NCI-H2029 (cell line): ENCODE results near the gene CLEC4F.

Experiments
- DNase-seq: peaks from one replicate; lab custom pipeline; 2025; lab: John Stamatoyannopoulos, UW

CLEC4F gene

GRCh38 chr2:70820499-70820898 lies at the start of gene CLEC4F:
Gene CLEC4F, minus strand, starts transcription at chr2:70820599. Its CDS starts 76 bp downstream, at chr2:70820523.
- no peak for DNase-seq

- no peak for DNase-seq
Observed at GRCh38 chr2:70868970-70869369, 48.6 kb upstream of the CLEC4F start.

- DNase-seq: peak; percentile 47
Observed at GRCh38 chr2:70861777-70862625, 41.6 kb upstream of the CLEC4F start.

GRCh38 chr2:70855667-70856066 lies 35.3 kb upstream of the CLEC4F start:
- DNase-seq: no peak

GRCh38 chr2:70854411-70854810 lies 34.0 kb upstream of the CLEC4F start:
- DNase-seq: no peak

- no peak for DNase-seq
Observed at GRCh38 chr2:70852824-70853223, 32.4 kb upstream of the CLEC4F start.

- DNase-seq: no peak
Observed at GRCh38 chr2:70851704-70852103, 31.3 kb upstream of the CLEC4F start.

- no peak for DNase-seq
Observed at GRCh38 chr2:70850925-70851324, 30.5 kb upstream of the CLEC4F start.

- DNase-seq: no peak
Observed at GRCh38 chr2:70842401-70842800, 22.0 kb upstream of the CLEC4F start.

- DNase-seq: no peak
Observed at GRCh38 chr2:70837980-70838925, 17.9 kb upstream of the CLEC4F start.

- peak; percentile 62 for DNase-seq
Observed at GRCh38 chr2:70835643-70836042, 15.2 kb upstream of the CLEC4F start, which contains the start of gene CD207. Gene CD207, minus strand, starts transcription at chr2:70835816. Its CDS starts 40 bp downstream, at chr2:70835776.

- no peak for DNase-seq
Observed at GRCh38 chr2:70834881-70835280, 14.5 kb upstream of the CLEC4F start.

GRCh38 chr2:70834106-70834505 lies 13.7 kb upstream of the CLEC4F start:
- DNase-seq: no peak

- no peak for DNase-seq
Observed at GRCh38 chr2:70833246-70833645, 12.8 kb upstream of the CLEC4F start.

GRCh38 chr2:70832386-70832785 lies 12.0 kb upstream of the CLEC4F start:
- no peak for DNase-seq

- DNase-seq: no peak
Observed at GRCh38 chr2:70831861-70832260, 11.5 kb upstream of the CLEC4F start.

GRCh38 chr2:70830366-70830765 lies 10.0 kb upstream of the CLEC4F start:
- no peak for DNase-seq

- no peak for DNase-seq
Observed at GRCh38 chr2:70829916-70830315, 9.5 kb upstream of the CLEC4F start.

GRCh38 chr2:70828914-70829824 lies 8.8 kb upstream of the CLEC4F start:
- no peak for DNase-seq

- no peak for DNase-seq
Observed at GRCh38 chr2:70828115-70828514, 7.7 kb upstream of the CLEC4F start.

- no peak for DNase-seq
Observed at GRCh38 chr2:70827388-70827787, 7.0 kb upstream of the CLEC4F start.
